GM12874 (cell line): ENCODE data around the gene ROBO2.

Experiments used
- CTCF ChIP-seq: IDR thresholded peaks from 2 replicates; pipeline ENCODE4 v1.5.1; 2011; ENCODE audit warnings: low read depth, mild to moderate bottlenecking, control low read depth, low read length, moderate library complexity; ENCODE audit not compliant: insufficient read depth

Gene ROBO2

GRCh38 chr3:77256584-77257503 lies 216.9 kb downstream of the ROBO2 start:
- TF ChIP-seq CTCF: no peak

GRCh38 chr3:77259694-77260093 lies 219.8 kb downstream of the ROBO2 start:
- no peak for TF ChIP-seq CTCF

GRCh38 chr3:77262361-77262760 lies 222.5 kb downstream of the ROBO2 start:
- no peak for TF ChIP-seq CTCF

- no peak for TF ChIP-seq CTCF
Measured at GRCh38 chr3:77267589-77267988, 227.7 kb downstream of the ROBO2 start.

GRCh38 chr3:77271306-77271705 lies 231.4 kb downstream of the ROBO2 start:
- TF ChIP-seq CTCF: no peak

GRCh38 chr3:77271711-77272110 lies 231.8 kb downstream of the ROBO2 start:
- no peak for TF ChIP-seq CTCF

- no peak for TF ChIP-seq CTCF
Measured at GRCh38 chr3:77279276-77279675, 239.4 kb downstream of the ROBO2 start.
